H9 (cell line): ENCODE results near the gene PROX2. TPM values are rescaled to one million over a fixed set of nuclear protein-coding genes. Genes with fewer than 3 reads are reported as not detected.

Source experiments
- DNase-seq: peaks from one replicate; pipeline ENCODE4 v3.0.0-alpha.2; 2017
- H2AFZ ChIP-seq: one replicate; pipeline ENCODE4 v1.6.1; 2013; ENCODE audit warnings: mild to moderate bottlenecking, low read length, control low read depth, moderate library complexity
- H2AK5ac ChIP-seq: 2 replicates; pipeline ENCODE4 v1.6.1; 2013; ENCODE audit warnings: low read length, control low read depth, mixed read lengths; ENCODE audit not compliant: insufficient read length
- H2BK120ac ChIP-seq: one replicate; pipeline ENCODE4 v1.6.1; 2013; ENCODE audit warnings: low read depth, mild to moderate bottlenecking, low read length, control low read depth, inconsistent platforms; ENCODE audit not compliant: poor library complexity, severe bottlenecking
- H2BK12ac ChIP-seq: 2 replicates; pipeline ENCODE4 v1.6.1; 2013; ENCODE audit warnings: low read length, control low read depth, mixed read lengths, low read depth; ENCODE audit not compliant: insufficient read length
- H2BK15ac ChIP-seq: 2 replicates; pipeline ENCODE4 v1.6.1; 2013; ENCODE audit warnings: low read depth, low read length, control low read depth
- H2BK20ac ChIP-seq: one replicate; pipeline ENCODE4 v1.6.1; 2013; ENCODE audit warnings: low read depth, mild to moderate bottlenecking, low read length, control low read depth, inconsistent platforms; ENCODE audit not compliant: poor library complexity, severe bottlenecking
- H2BK5ac ChIP-seq: 2 replicates; pipeline ENCODE4 v1.6.1; 2013; ENCODE audit warnings: low read length, control low read depth, mixed read lengths; ENCODE audit not compliant: insufficient read length
- H3K14ac ChIP-seq: 2 replicates; pipeline ENCODE4 v1.6.1; 2013; ENCODE audit warnings: low read length, control low read depth; ENCODE audit not compliant: insufficient read depth
- H3K18ac ChIP-seq: 2 replicates; pipeline ENCODE4 v1.6.1; 2013; ENCODE audit warnings: low read depth, mild to moderate bottlenecking, mixed read lengths, low read length, control low read depth; ENCODE audit not compliant: insufficient read length
- H3K23ac ChIP-seq: 2 replicates; pipeline ENCODE4 v1.6.1; 2013; ENCODE audit warnings: low read length, control low read depth, mixed read lengths, low read depth; ENCODE audit not compliant: insufficient read length
- H3K23me2 ChIP-seq: 2 replicates; pipeline ENCODE4 v1.6.1; 2013; ENCODE audit warnings: low read depth, mild to moderate bottlenecking, mixed read lengths, low read length, control low read depth; ENCODE audit not compliant: insufficient read length, poor library complexity, severe bottlenecking
- H3K27ac ChIP-seq: 2 replicates; pipeline ENCODE4 v1.5.1; 2013; ENCODE audit warnings: low read length, control low read depth, mixed read lengths, low read depth; ENCODE audit not compliant: insufficient read length
- H3K27me3 ChIP-seq: 2 replicates; pipeline ENCODE4 v1.6.1; 2013; ENCODE audit warnings: low read length, control low read depth, inconsistent platforms; ENCODE audit not compliant: insufficient read depth
- H3K4ac ChIP-seq: 2 replicates; pipeline ENCODE4 v1.6.1; 2013; ENCODE audit warnings: low read depth, mild to moderate bottlenecking, control low read depth, inconsistent platforms, low read length, moderate library complexity
- H3K4me1 ChIP-seq: 2 replicates; pipeline ENCODE4 v1.6.1; 2013; ENCODE audit warnings: low read length, control low read depth, inconsistent platforms; ENCODE audit not compliant: insufficient read depth
- H3K4me2 ChIP-seq: 2 replicates; pipeline ENCODE4 v1.6.1; 2013; ENCODE audit warnings: low read length, control low read depth, mixed read lengths; ENCODE audit not compliant: insufficient read length, insufficient read depth
- H3K56ac ChIP-seq: 2 replicates; pipeline ENCODE4 v1.6.1; 2013; ENCODE audit warnings: low read depth, mild to moderate bottlenecking, mixed read lengths, low read length, control low read depth; ENCODE audit not compliant: insufficient read length
- H3K79me1 ChIP-seq: 2 replicates; pipeline ENCODE4 v1.6.1; 2013; ENCODE audit warnings: low read depth, mild to moderate bottlenecking, moderate library complexity, low read length, control low read depth, inconsistent platforms; ENCODE audit not compliant: insufficient read depth, poor library complexity, severe bottlenecking
- H3K79me2 ChIP-seq: 2 replicates; pipeline ENCODE4 v1.6.1; 2013; ENCODE audit warnings: low read length, control low read depth, inconsistent platforms; ENCODE audit not compliant: insufficient read depth
- H3K9ac ChIP-seq: 2 replicates; pipeline ENCODE4 v1.6.1; 2013; ENCODE audit warnings: low read length, control low read depth, mixed read lengths; ENCODE audit not compliant: insufficient read length; ENCODE audit errors: extremely low read depth
- H3K9me3 ChIP-seq: one replicate; pipeline ENCODE4 v1.6.1; 2013; ENCODE audit warnings: low read depth, low read length, inconsistent platforms; ENCODE audit not compliant: control insufficient read depth
- H3T11ph ChIP-seq: one replicate; pipeline ENCODE4 v1.6.1; 2013; ENCODE audit warnings: mild to moderate bottlenecking, low read length, control low read depth, inconsistent platforms
- H4K20me1 ChIP-seq: one replicate; pipeline ENCODE4 v1.6.1; 2013; ENCODE audit not compliant: control insufficient read depth, insufficient read length, insufficient read depth
- H4K5ac ChIP-seq: 2 replicates; pipeline ENCODE4 v1.6.1; 2013; ENCODE audit warnings: low read depth, mild to moderate bottlenecking, mixed read lengths, low read length, control low read depth; ENCODE audit not compliant: insufficient read length
- H4K8ac ChIP-seq: replicated peaks from 2 replicates; pipeline ENCODE4 v1.6.1; 2013; ENCODE audit warnings: low read length, control low read depth, mixed read lengths, low read depth; ENCODE audit not compliant: insufficient read length
- H4K91ac ChIP-seq: 2 replicates; pipeline ENCODE4 v1.6.1; 2013; ENCODE audit warnings: low read depth, mild to moderate bottlenecking, moderate library complexity, mixed read lengths, low read length, control low read depth; ENCODE audit not compliant: insufficient read length
- H3K27ac Mint-ChIP-seq, 3 experiments: 2 replicates in 2 of 3; 3 replicates in 1 of 3; pipeline ENCODE4 v1.8.0; 2020 to 2021; ENCODE audit warnings: mixed read lengths in 3 of 3, mild to moderate bottlenecking in 1 of 3, moderate library complexity in 1 of 3
- H3K27me3 Mint-ChIP-seq: 2 replicates; pipeline ENCODE4 v1.8.0; 2021; ENCODE audit warnings: low read depth, mild to moderate bottlenecking, moderate library complexity, mixed read lengths
- H3K36me3 Mint-ChIP-seq, 3 experiments: 2 replicates in 2 of 3; 3 replicates in 1 of 3; pipeline ENCODE4 v1.8.0; 2020 to 2021; ENCODE audit warnings: low read depth in 3 of 3, mixed read lengths in 3 of 3; ENCODE audit not compliant: insufficient read depth in 1 of 3
- H3K4me1 Mint-ChIP-seq, 2 experiments: 2 replicates each; pipeline ENCODE4 v1.8.0; 2020; ENCODE audit warnings: mixed read lengths in 2 of 2
- H3K4me3 Mint-ChIP-seq, 2 experiments: 2 replicates in 1 of 2; 3 replicates in 1 of 2; pipeline ENCODE4 v1.8.0; 2020 to 2021; ENCODE audit warnings: mild to moderate bottlenecking in 2 of 2, mixed read lengths in 2 of 2, moderate library complexity in 1 of 2
- H3K9me3 Mint-ChIP-seq, 2 experiments: 2 replicates in 1 of 2; 3 replicates in 1 of 2; pipeline ENCODE4 v1.8.0; 2020; ENCODE audit warnings: mild to moderate bottlenecking in 2 of 2, mixed read lengths in 2 of 2, moderate library complexity in 1 of 2
- CTCF ChIP-seq: fragments of 200-600 bp; sonication (generic); conservative IDR thresholded peaks from 3 replicates; pipeline ENCODE4 v1.8.0; 2021; ENCODE audit warnings: antibody characterized with exemption, mild to moderate bottlenecking
- WGBS: extraction: QIAGEN DNeasy Blood & Tissue Kit; methylation state at CpG from one replicate; pipeline ENCODE4 v1.1.7; 2013; ENCODE audit warnings: missing lambda C conversion rate, low lambda C conversion rate, mixed read lengths; ENCODE audit not compliant: insufficient read length; ENCODE audit errors: extremely low coverage; 5-methylcytosine and 5-hydroxymethylcytosine counted together
- total RNA-seq: library from RNA; stranded (reverse); gene quantifications from 2 replicates; pipeline ENCODE4 v1.2.1, GENCODE V29; 2021

The PROX2 gene
- total RNA-seq, 1 experiment from 2014 or later, result not detected

GRCh38 chr14:74909911-74910310 lies 34.0 kb upstream of the PROX2 start:
- Histone ChIP-seq H4K91ac (no peak overlapping the region), H2AFZ (no peak overlapping the region), H2BK120ac (no peak overlapping the region), H3K79me1 (no peaks in the 10 kb centered on the region), H3K27me3 (no peaks in the 10 kb centered on the region), H4K8ac (no peak overlapping the region), H3K79me2 (no peaks in the 10 kb centered on the region), H2BK5ac (no peak overlapping the region), H3K9me3 (no peaks in the 10 kb centered on the region), H2BK12ac (no peak overlapping the region), H2BK20ac (no peak overlapping the region), H3K4me1 (no peaks in the 10 kb centered on the region), H3K23me2 (no peaks in the 10 kb centered on the region), H3T11ph (no peak overlapping the region), H2AK5ac (no peak overlapping the region), H2BK15ac (no peak overlapping the region), H4K5ac (no peak overlapping the region), H3K27ac (no peak overlapping the region), H3K4ac (no peak overlapping the region), H4K20me1 (no peaks in the 10 kb centered on the region), H3K14ac (no peak overlapping the region), H3K18ac (no peak overlapping the region), H3K23ac (no peak overlapping the region), H3K4me2 (no peak overlapping the region), H3K56ac (no peak overlapping the region), H3K9ac (no peak overlapping the region)
- H3K4me1 Mint-ChIP-seq, result peaks cover 0 to 3% of the 10 kb centered on the region in 2 experiments; a peak in 2 of 4 replicates
- no peak for TF ChIP-seq CTCF
- H3K4me3 Mint-ChIP-seq, result no peak overlapping the region
- peaks cover 0 to 5% (median 1%) of the 10 kb centered on the region in 3 experiments; a peak in 3 of 7 replicates for H3K36me3 Mint-ChIP-seq
- DNase-seq, result no peak
- H3K27ac Mint-ChIP-seq, result no peak overlapping the region; a peak in 1 of 7 replicates
- H3K27me3 Mint-ChIP-seq, result no peaks in the 10 kb centered on the region
- no CpG with 5 or more reads among the region's 10 CpGs for WGBS
- H3K9me3 Mint-ChIP-seq, result no peaks in the 10 kb centered on the region
